H1 (cell line): Measurements from ENCODE around the gene PIK3R1. TPM values are rescaled to one million over a fixed set of nuclear protein-coding genes. Genes with fewer than 3 reads are reported as not detected.

ENCODE experiments used
- CTCF ChIA-PET: fragments of 300-600 bp; sonication (Branson Sonifier 250); formaldehyde crosslinking; loops from one replicate; lab custom pipeline; 2021; ENCODE audit not compliant: partially characterized antibody; lab: Charles Lee
- POLR2A ChIA-PET: fragments of 300-600 bp; sonication (Branson Sonifier 250); formaldehyde crosslinking; loops from one replicate; lab custom pipeline; 2021; ENCODE audit warnings: inconsistent platforms; ENCODE audit not compliant: partially characterized antibody; lab: Charles Lee
- DNase-seq, 2 experiments: peaks; one replicate each; pipeline versions ENCODE4 v3.0.0 to v3.0.0-alpha.2; 2010 to 2022; ENCODE audit warnings: low spot score in 2 of 2, low read depth in 1 of 2, mixed read lengths in 1 of 2
- FAIRE-seq: peaks from 2 replicates; lab custom pipeline; 2011; peaks lifted over from hg19 to GRCh38; lab: Jason Lieb, UNC
- H2AFZ ChIP-seq: 2 replicates; pipeline ENCODE4 v1.8.1; 2012; ENCODE audit warnings: low read length, inconsistent platforms
- H2AK5ac ChIP-seq: 2 replicates; pipeline ENCODE4 v1.6.1; 2013; ENCODE audit warnings: low read depth, low read length
- H2BK120ac ChIP-seq: replicated peaks from 2 replicates; pipeline ENCODE3; 2013; ENCODE audit warnings: low read depth, low read length, inconsistent platforms
- H2BK12ac ChIP-seq: 2 replicates; pipeline ENCODE4 v1.6.1; 2013; ENCODE audit warnings: low read depth, low read length
- H2BK15ac ChIP-seq: 2 replicates; pipeline ENCODE4 v1.6.1; 2013; ENCODE audit warnings: low read length
- H2BK20ac ChIP-seq: 2 replicates; pipeline ENCODE4 v1.6.1; 2013; ENCODE audit warnings: low read length
- H2BK5ac ChIP-seq: 2 replicates; pipeline ENCODE4 v1.6.1; 2013; ENCODE audit warnings: low read depth, low read length
- H3K14ac ChIP-seq: 2 replicates; pipeline ENCODE4 v1.6.1; 2013; ENCODE audit warnings: inconsistent platforms; ENCODE audit not compliant: insufficient read length
- H3K18ac ChIP-seq: 2 replicates; pipeline ENCODE4 v1.6.1; 2013; ENCODE audit warnings: low read length; ENCODE audit errors: extremely low read depth
- H3K23ac ChIP-seq: 2 replicates; pipeline ENCODE4 v1.6.1; 2013; ENCODE audit warnings: inconsistent platforms; ENCODE audit not compliant: insufficient read length
- H3K23me2 ChIP-seq: 2 replicates; pipeline ENCODE4 v1.6.1; 2013; ENCODE audit warnings: low read depth, low read length
- H3K27ac ChIP-seq: 2 replicates; pipeline ENCODE4 v1.6.1; 2011; ENCODE audit warnings: low read depth, low read length, inconsistent platforms
- H3K27me3 ChIP-seq, 4 experiments: replicated peaks in 1 of 4; 1 replicate in 1 of 4; 2 replicates in 3 of 4; pipeline versions ENCODE4 v1.6.1 to v1.8.1; 2011 to 2013; ENCODE audit warnings: low read length in 3 of 4, mild to moderate bottlenecking in 3 of 4, inconsistent platforms in 2 of 4, mixed read lengths in 2 of 4, moderate library complexity in 1 of 4; ENCODE audit not compliant: control insufficient read depth in 3 of 4, insufficient read depth in 3 of 4; ENCODE audit errors: extremely low read depth in 1 of 4
- H3K36me3 ChIP-seq, 4 experiments: 2 replicates each; pipeline versions ENCODE4 v1.6.1 to v1.8.1; 2011 to 2013; ENCODE audit warnings: mild to moderate bottlenecking in 4 of 4, low read length in 3 of 4, moderate library complexity in 2 of 4, control low read depth in 1 of 4, inconsistent platforms in 1 of 4; ENCODE audit not compliant: insufficient read depth in 4 of 4, control insufficient read depth in 2 of 4
- H3K4ac ChIP-seq: replicated peaks from 2 replicates; pipeline ENCODE3; 2013; ENCODE audit warnings: low read length, low read depth, mixed read lengths, inconsistent platforms; ENCODE audit not compliant: insufficient read length
- H3K4me1 ChIP-seq, 4 experiments: replicated peaks in 1 of 4; 1 replicate in 1 of 4; 2 replicates in 3 of 4; pipeline versions ENCODE4 v1.6.1 to v1.8.1; 2011 to 2013; ENCODE audit warnings: low read length in 3 of 4, inconsistent platforms in 2 of 4, mixed read lengths in 1 of 4; ENCODE audit not compliant: insufficient read depth in 4 of 4, control insufficient read depth in 3 of 4
- H3K4me2 ChIP-seq, 2 experiments: 2 replicates each; pipeline versions ENCODE4 v1.6.1 to v1.8.1; 2011 to 2013; ENCODE audit warnings: low read depth in 2 of 2, low read length in 2 of 2, control low read depth in 1 of 2, inconsistent platforms in 1 of 2, mild to moderate bottlenecking in 1 of 2; ENCODE audit not compliant: insufficient read depth in 1 of 2
- H3K4me3 ChIP-seq, 4 experiments: fragments of 200-600, 300-600 bp in 1 of 4; sonication (generic), shearing (Covaris generic), sonication (Bioruptor Twin) in 1 of 4; 2 replicates each; pipeline versions ENCODE4 v1.5.1 to v1.8.1; 2011 to 2016; ENCODE audit warnings: low read length in 4 of 4, low read depth in 3 of 4, control low read depth in 2 of 4, inconsistent platforms in 2 of 4, mild to moderate bottlenecking in 2 of 4, mixed read lengths in 1 of 4, moderate library complexity in 1 of 4; ENCODE audit not compliant: insufficient read depth in 2 of 4; ENCODE audit errors: extremely low read depth in 1 of 4
- H3K56ac ChIP-seq: replicated peaks from 2 replicates; pipeline ENCODE3; 2013; ENCODE audit warnings: low read depth, mild to moderate bottlenecking, mixed read lengths, low read length, inconsistent platforms; ENCODE audit not compliant: insufficient read length
- H3K79me1 ChIP-seq: 2 replicates; pipeline ENCODE4 v1.6.1; 2013; ENCODE audit warnings: low read depth, low read length, control low read depth
- H3K79me2 ChIP-seq, 2 experiments: 2 replicates each; pipeline versions ENCODE4 v1.6.1 to v1.8.1; 2012 to 2013; ENCODE audit warnings: low read length in 2 of 2, mild to moderate bottlenecking in 2 of 2, inconsistent platforms in 1 of 2; ENCODE audit not compliant: insufficient read depth in 2 of 2, control insufficient read depth in 1 of 2
- H3K9ac ChIP-seq, 4 experiments: replicated peaks in 1 of 4; 1 replicate in 1 of 4; 2 replicates in 3 of 4; pipeline versions ENCODE4 v1.6.1 to v1.8.1; 2011 to 2013; ENCODE audit warnings: low read depth in 3 of 4, low read length in 3 of 4, control low read depth in 2 of 4, mild to moderate bottlenecking in 2 of 4, moderate library complexity in 2 of 4, inconsistent platforms in 1 of 4; ENCODE audit errors: extremely low read depth in 1 of 4
- H3K9me3 ChIP-seq, 2 experiments: 2 replicates each; pipeline versions ENCODE4 v1.6.1 to v1.8.1; 2012 to 2013; ENCODE audit warnings: mild to moderate bottlenecking in 2 of 2, moderate library complexity in 2 of 2, control low read depth in 1 of 2, inconsistent platforms in 1 of 2, low read depth in 1 of 2, low read length in 1 of 2, mixed read lengths in 1 of 2; ENCODE audit not compliant: insufficient read depth in 2 of 2
- H4K20me1 ChIP-seq, 2 experiments: replicated peaks in 1 of 2; 2 replicates each; pipeline versions ENCODE3 to v1.8.1; 2011 to 2013; ENCODE audit warnings: inconsistent platforms in 2 of 2, low read length in 2 of 2, mild to moderate bottlenecking in 1 of 2; ENCODE audit not compliant: insufficient read depth in 2 of 2, control insufficient read depth in 1 of 2
- H4K5ac ChIP-seq: 2 replicates; pipeline ENCODE4 v1.6.1; 2013; ENCODE audit warnings: low read length, low read depth, mixed read lengths, inconsistent platforms; ENCODE audit not compliant: insufficient read length
- H4K8ac ChIP-seq: 2 replicates; pipeline ENCODE4 v1.8.0; 2013; ENCODE audit warnings: mild to moderate bottlenecking, moderate library complexity, low read length, inconsistent platforms; ENCODE audit not compliant: insufficient read depth; ENCODE audit errors: extremely low read depth
- H4K91ac ChIP-seq: replicated peaks from 2 replicates; pipeline ENCODE3; 2013; ENCODE audit warnings: low read length, mixed read lengths, inconsistent platforms; ENCODE audit not compliant: insufficient read length
- SAP30 ChIP-seq: fragments of 300-600 bp; sonication (generic); IDR thresholded peaks from 2 replicates; pipeline ENCODE4 v1.7.1; 2012; ENCODE audit warnings: low read length, moderate library complexity, mild to moderate bottlenecking, inconsistent platforms; ENCODE audit not compliant: insufficient read depth, insufficient replicate concordance
- polyA plus RNA-seq, 7 experiments: library from polyadenylated mRNA; depleted of rRNA in 3 of 7; stranded (reverse) in 5 of 7; unstranded in 2 of 7; fragments of >200 nt in 5 of 7; fragments of 200-250 nt in 2 of 7; gene quantifications; 1 replicate in 5 of 7; 2 replicates in 1 of 7; 4 replicates in 1 of 7; pipeline versions ENCODE4 v1.2.1 to v1.2.3, GENCODE V29; 2011 to 2013; ENCODE audit warnings: missing spikeins in 2 of 7, mixed read lengths in 2 of 7
- total RNA-seq: library from RNA; stranded (reverse); fragmentation: NEBNext Ultra II Directional; extraction: Animal tissue kit (Norgen Biotek cat#: 25700); gene quantifications from 2 replicates; pipeline ENCODE4 v1.2.1, GENCODE V29; 2021

Gene PIK3R1
- total and polyA plus RNA-seq, 2 of the 8 experiments (the other 6 are each of a cell fraction or from before 2014, with no cell fraction given), result 2.3 to 13.7 TPM

GRCh38 chr5:68335075-68335474, 119.5 kb downstream of the PIK3R1 start:
- no peak overlapping the region for H2AFZ ChIP-seq
- no peak overlapping the region for H2AK5ac ChIP-seq
- DNase-seq, result no peak
- no peaks in the 10 kb centered on the region for H3K27me3 ChIP-seq
- no peak overlapping the region for H4K8ac ChIP-seq
- CTCF ChIA-PET, result interaction anchor here (1.0 kb wide), 1 partner anchor 48 kb away, joined by 3 read pairs; no protein-coding TSS in a partner anchor
- no peak overlapping the region for H3K27ac ChIP-seq
- no peaks in the 10 kb centered on the region for H3K36me3 ChIP-seq
- no peaks in the 10 kb centered on the region; the same call in 1 of the 2 replicates for H3K23me2 ChIP-seq
- no peak overlapping the region for H3K9ac ChIP-seq
- H3K18ac ChIP-seq, result no peak overlapping the region
- no peak for TF ChIP-seq SAP30
- POLR2A ChIA-PET, result no interaction called here
- no peak overlapping the region for H3K56ac ChIP-seq
- H3K14ac ChIP-seq, result no peak overlapping the region
- no peaks in the 10 kb centered on the region for H3K79me1 ChIP-seq
- no peak overlapping the region for H3K4me2 ChIP-seq
- no peaks in the 10 kb centered on the region for H3K4me1 ChIP-seq
- H3K23ac ChIP-seq, result no peak overlapping the region
- H2BK15ac ChIP-seq, result no peak overlapping the region
- no peak overlapping the region for H2BK5ac ChIP-seq
- no peak overlapping the region for H2BK20ac ChIP-seq
- no peak overlapping the region for H2BK12ac ChIP-seq
- H4K5ac ChIP-seq, result no peak overlapping the region
- no peak overlapping the region for H3K4ac ChIP-seq
- FAIRE-seq, result no peak
- H3K9me3 ChIP-seq, result no peaks in the 10 kb centered on the region
- H4K20me1 ChIP-seq, result no peaks in the 10 kb centered on the region
- H3K4me3 ChIP-seq, result no peak overlapping the region
- H4K91ac ChIP-seq, result no peak overlapping the region
- no peaks in the 10 kb centered on the region for H3K79me2 ChIP-seq
- H2BK120ac ChIP-seq, result no peak overlapping the region
